HCT116 (cell line): ENCODE results near the gene MAGT1. TPM values are rescaled to one million over a fixed set of nuclear protein-coding genes. Genes with fewer than 3 reads are reported as not detected.

Source experiments
- ATAC-seq: fragments of 200-7000 bp; cut with Tn5 transposase; 2 replicates; pipeline ENCODE4 v1.9.1; 2020; ENCODE audit warnings: mild to moderate bottlenecking, moderate library complexity
- BruUV-seq: library from RNA; stranded (reverse); fragments of 400-500 nt; replicated peaks from 2 replicates; lab custom pipeline; 2021; lab: Mats Ljungman, UMichigan
- CTCF ChIA-PET: fragments of 300-600 bp; sonication (Branson Sonifier 250); formaldehyde crosslinking; loops from one replicate; lab custom pipeline; 2021; ENCODE audit warnings: antibody characterized with exemption; lab: Charles Lee
- POLR2A ChIA-PET: fragments of 300-600, 350-600 bp; sonication (Branson Sonifier 250); formaldehyde crosslinking; loops from one replicate; lab custom pipeline; 2021; ENCODE audit warnings: antibody characterized with exemption; lab: Charles Lee
- RAD21 ChIA-PET, 2 experiments: fragments of 300-600 bp; sonication (Branson Sonifier 250); formaldehyde crosslinking; loops; one replicate each; lab custom pipeline; 2023; ENCODE audit warnings: low total read pairs in 2 of 2; ENCODE audit not compliant: uncharacterized antibody in 2 of 2, unreplicated experiment in 2 of 2, low non-redundant PET in 1 of 2; lab: Charles Lee
- DNase-seq: peaks from one replicate; pipeline ENCODE4 v3.0.0-alpha.2; 2010; ENCODE audit warnings: low read depth, low spot score
- H2AFZ ChIP-seq: fragments of 200-600 bp; shearing (Covaris generic), sonication (generic); 2 replicates; pipeline ENCODE4 v1.6.1; 2017; ENCODE audit warnings: low read depth, mixed run types, mixed read lengths, antibody characterized with exemption, low read length; ENCODE audit not compliant: poor library complexity, severe bottlenecking
- H3K27ac ChIP-seq: 2 replicates; pipeline ENCODE4 v1.5.1; 2012; ENCODE audit warnings: low read depth, low read length
- H3K27me3 ChIP-seq: fragments of 200-600 bp; sonication (generic); 2 replicates; pipeline ENCODE4 v1.6.1; 2016; ENCODE audit warnings: mixed run types, low read length, mixed read lengths; ENCODE audit not compliant: insufficient read depth
- H3K36me3 ChIP-seq, 2 experiments: fragments of 200-500 bp in 1 of 2; fragments of 200-600 bp in 1 of 2; sonication (Bioruptor generic) in 1 of 2; sonication (generic) in 1 of 2; 2 replicates each; pipeline versions ENCODE4 v1.5.1 to v1.6.1; 2014 to 2016; ENCODE audit warnings: low read length in 2 of 2, inconsistent platforms in 1 of 2, mixed read lengths in 1 of 2, mixed run types in 1 of 2; ENCODE audit not compliant: insufficient read depth in 2 of 2, control insufficient read depth in 1 of 2
- H3K4me1 ChIP-seq, 2 experiments: fragments of 200-600 bp in 1 of 2; sonication (generic) in 1 of 2; 2 replicates each; pipeline versions ENCODE4 v1.5.1 to v1.6.1; 2012 to 2017; ENCODE audit warnings: low read length in 2 of 2, inconsistent platforms in 1 of 2, mild to moderate bottlenecking in 1 of 2, mixed read lengths in 1 of 2, mixed run types in 1 of 2, moderate library complexity in 1 of 2; ENCODE audit not compliant: insufficient read depth in 2 of 2, control insufficient read depth in 1 of 2
- H3K4me2 ChIP-seq: fragments of 200-600 bp; sonication (generic); 2 replicates; pipeline ENCODE4 v1.6.1; 2017; ENCODE audit warnings: mixed run types, low read length, mixed read lengths
- H3K4me3 ChIP-seq, 2 experiments: fragments of 200-600 bp in 1 of 2; sonication (generic) in 1 of 2; replicated peaks in 1 of 2; 2 replicates each; pipeline ENCODE4 v1.5.1; 2011 to 2016; ENCODE audit warnings: low read length in 2 of 2, control low read depth in 1 of 2, low read depth in 1 of 2, mild to moderate bottlenecking in 1 of 2, mixed read lengths in 1 of 2, mixed run types in 1 of 2
- H3K79me2 ChIP-seq: fragments of 200-600 bp; sonication (generic); 2 replicates; pipeline ENCODE4 v1.6.1; 2017; ENCODE audit warnings: mild to moderate bottlenecking, mixed run types, low read length, moderate library complexity, mixed read lengths; ENCODE audit not compliant: insufficient read depth
- H3K9ac ChIP-seq: fragments of 200-600 bp; sonication (generic); 2 replicates; pipeline ENCODE4 v1.6.1; 2016; ENCODE audit warnings: low read length, mixed read lengths
- H3K9me2 ChIP-seq: fragments of 200-600 bp; sonication (generic), shearing (Covaris generic); 2 replicates; pipeline ENCODE4 v1.6.1; 2017; ENCODE audit warnings: mixed run types, mild to moderate bottlenecking, moderate library complexity; ENCODE audit not compliant: insufficient read depth
- H3K9me3 ChIP-seq, 2 experiments: fragments of 200-500 bp in 1 of 2; fragments of 200-600 bp in 1 of 2; sonication (Bioruptor generic) in 1 of 2; sonication (generic) in 1 of 2; 2 replicates each; pipeline ENCODE4 v1.6.1; 2014 to 2017; ENCODE audit warnings: low read length in 2 of 2, mixed read lengths in 2 of 2, inconsistent platforms in 1 of 2, low read depth in 1 of 2, mild to moderate bottlenecking in 1 of 2, mixed run types in 1 of 2, moderate library complexity in 1 of 2; ENCODE audit not compliant: control insufficient read depth in 1 of 2, insufficient read depth in 1 of 2
- H4K20me1 ChIP-seq: fragments of 200-600 bp; sonication (generic), shearing (Covaris generic); 2 replicates; pipeline ENCODE4 v1.6.1; 2017; ENCODE audit warnings: mixed run types, mild to moderate bottlenecking, moderate library complexity; ENCODE audit not compliant: insufficient read depth
- ATF3 ChIP-seq: IDR thresholded peaks from 2 replicates; pipeline ENCODE4 v1.6.1; 2012
- CTCF ChIP-seq, 3 experiments: fragments of 200-600 bp in 1 of 3; sonication (generic) in 1 of 3; IDR thresholded peaks in 2 of 3; conservative IDR thresholded peaks in 1 of 3; 2 replicates each; pipeline ENCODE4 v1.5.1; 2012 to 2017; ENCODE audit warnings: low read depth in 2 of 3, low read length in 2 of 3, antibody characterized with exemption in 1 of 3, borderline replicate concordance in 1 of 3, control low read depth in 1 of 3, mild to moderate bottlenecking in 1 of 3, mixed read lengths in 1 of 3, mixed run types in 1 of 3, moderate library complexity in 1 of 3; ENCODE audit not compliant: insufficient read depth in 1 of 3
- EGR1 ChIP-seq: IDR thresholded peaks from 2 replicates; pipeline ENCODE4 v1.6.1; 2012; ENCODE audit warnings: low read depth
- FOSL1 ChIP-seq: IDR thresholded peaks from 2 replicates; pipeline ENCODE4 v1.6.1; 2012; ENCODE audit warnings: low read depth
- JUND ChIP-seq: IDR thresholded peaks from 2 replicates; pipeline ENCODE4 v1.6.1; 2012
- MAX ChIP-seq: IDR thresholded peaks from 2 replicates; pipeline ENCODE4 v1.6.1; 2012
- POLR2A ChIP-seq: IDR thresholded peaks from 2 replicates; pipeline ENCODE4 v1.7.0; 2011; ENCODE audit warnings: borderline replicate concordance; ENCODE audit not compliant: insufficient read depth, insufficient read length; ENCODE audit errors: extremely low read depth
- POLR2AphosphoS5 ChIP-seq: IDR thresholded peaks from 2 replicates; pipeline ENCODE4 v1.6.1; 2011; ENCODE audit warnings: mild to moderate bottlenecking, low read depth, low read length, moderate library complexity
- SIN3A ChIP-seq: IDR thresholded peaks from 2 replicates; pipeline ENCODE4 v1.6.1; 2012; ENCODE audit warnings: low read depth
- ZFX ChIP-seq: fragments of 450-650 bp; IDR thresholded peaks from 2 replicates; pipeline ENCODE4 v1.6.1; 2017
- intact Hi-C: fragments of 100-400 bp; cut with micrococcal nuclease; formaldehyde crosslinking; loops from 2 replicates; pipeline ENCODE4 v1.10.0; 2022
- total RNA-seq: library from RNA; stranded (reverse); gene quantifications from one replicate; pipeline ENCODE4 v1.2.1, GENCODE V29; 2021; ENCODE audit not compliant: unreplicated experiment
- TF ChIP-seq, protein P1 (sequence below): IDR thresholded peaks from 2 replicates; pipeline ENCODE4 v1.6.1; 2012; ENCODE audit warnings: low read depth

The MAGT1 gene
- total RNA-seq, 1 experiment from 2014 or later = 39.5 TPM

GRCh38 chrX:77925764-77926163 is 30.5 kb upstream of the MAGT1 start:
- H3K9ac ChIP-seq = no peak overlapping the region
- no peak overlapping the region for H3K4me3 ChIP-seq
- no peak overlapping the region for H3K27ac ChIP-seq
- BruUV-seq = no TSS peak
- intact Hi-C loops = no loop called here
- ChIA-PET POLR2A (no interaction called here), CTCF (no interaction called here), RAD21 (no interaction called here)
- no peaks in the 10 kb centered on the region for H4K20me1 ChIP-seq
- TF ChIP-seq POLR2A = no peak
- no peak for TF ChIP-seq MAX
- TF ChIP-seq EGR1 = no peak
- TF ChIP-seq, protein P1, sequence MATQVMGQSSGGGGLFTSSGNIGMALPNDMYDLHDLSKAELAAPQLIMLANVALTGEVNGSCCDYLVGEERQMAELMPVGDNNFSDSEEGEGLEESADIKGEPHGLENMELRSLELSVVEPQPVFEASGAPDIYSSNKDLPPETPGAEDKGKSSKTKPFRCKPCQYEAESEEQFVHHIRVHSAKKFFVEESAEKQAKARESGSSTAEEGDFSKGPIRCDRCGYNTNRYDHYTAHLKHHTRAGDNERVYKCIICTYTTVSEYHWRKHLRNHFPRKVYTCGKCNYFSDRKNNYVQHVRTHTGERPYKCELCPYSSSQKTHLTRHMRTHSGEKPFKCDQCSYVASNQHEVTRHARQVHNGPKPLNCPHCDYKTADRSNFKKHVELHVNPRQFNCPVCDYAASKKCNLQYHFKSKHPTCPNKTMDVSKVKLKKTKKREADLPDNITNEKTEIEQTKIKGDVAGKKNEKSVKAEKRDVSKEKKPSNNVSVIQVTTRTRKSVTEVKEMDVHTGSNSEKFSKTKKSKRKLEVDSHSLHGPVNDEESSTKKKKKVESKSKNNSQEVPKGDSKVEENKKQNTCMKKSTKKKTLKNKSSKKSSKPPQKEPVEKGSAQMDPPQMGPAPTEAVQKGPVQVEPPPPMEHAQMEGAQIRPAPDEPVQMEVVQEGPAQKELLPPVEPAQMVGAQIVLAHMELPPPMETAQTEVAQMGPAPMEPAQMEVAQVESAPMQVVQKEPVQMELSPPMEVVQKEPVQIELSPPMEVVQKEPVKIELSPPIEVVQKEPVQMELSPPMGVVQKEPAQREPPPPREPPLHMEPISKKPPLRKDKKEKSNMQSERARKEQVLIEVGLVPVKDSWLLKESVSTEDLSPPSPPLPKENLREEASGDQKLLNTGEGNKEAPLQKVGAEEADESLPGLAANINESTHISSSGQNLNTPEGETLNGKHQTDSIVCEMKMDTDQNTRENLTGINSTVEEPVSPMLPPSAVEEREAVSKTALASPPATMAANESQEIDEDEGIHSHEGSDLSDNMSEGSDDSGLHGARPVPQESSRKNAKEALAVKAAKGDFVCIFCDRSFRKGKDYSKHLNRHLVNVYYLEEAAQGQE = no peak
- no peak for TF ChIP-seq ATF3
- TF ChIP-seq FOSL1 = no peak
- no peak for TF ChIP-seq SIN3A
- no peak for TF ChIP-seq JUND
- TF ChIP-seq ZFX = no peak
- no peak for TF ChIP-seq POLR2AphosphoS5
- no peak for TF ChIP-seq CTCF (IDR thresholded peaks at IDR 0.05 in 2 of 3, conservative IDR thresholded peaks at IDR 0.05 in 1 of 3; ENCODE audit: borderline replicate concordance in 1 of 3, insufficient read depth in 1 of 3, low read depth in 2 of 3, low read length in 2 of 3)
- no peaks in the 10 kb centered on the region for H3K36me3 ChIP-seq
- H3K9me2 ChIP-seq = no peaks in the 10 kb centered on the region
- H2AFZ ChIP-seq = no peak overlapping the region
- DNase-seq = no peak
- ATAC-seq = no peak
- H3K4me1 ChIP-seq = no peaks in the 10 kb centered on the region
- H3K9me3 ChIP-seq = no peaks in the 10 kb centered on the region
- H3K27me3 ChIP-seq = no peaks in the 10 kb centered on the region
- H3K79me2 ChIP-seq = no peaks in the 10 kb centered on the region
- no peak overlapping the region for H3K4me2 ChIP-seq
